GM12864 (cell line): ENCODE data around the gene WNT5A.

Experiments
- DNase-seq: peaks from one replicate; pipeline ENCODE4 v3.0.0-alpha.2; 2011; ENCODE audit warnings: low read depth
- H3K4me3 ChIP-seq: 2 replicates; pipeline ENCODE4 v1.5.1; 2011; ENCODE audit warnings: mild to moderate bottlenecking, low read depth, low read length, control low read depth
- TF ChIP-seq, protein P1 (sequence below): IDR thresholded peaks from 2 replicates; pipeline ENCODE4 v1.5.1; 2011; ENCODE audit warnings: low read depth, mild to moderate bottlenecking, moderate library complexity, low read length, control low read depth, inconsistent platforms; ENCODE audit errors: missing control alignments

The WNT5A gene

DNA sequence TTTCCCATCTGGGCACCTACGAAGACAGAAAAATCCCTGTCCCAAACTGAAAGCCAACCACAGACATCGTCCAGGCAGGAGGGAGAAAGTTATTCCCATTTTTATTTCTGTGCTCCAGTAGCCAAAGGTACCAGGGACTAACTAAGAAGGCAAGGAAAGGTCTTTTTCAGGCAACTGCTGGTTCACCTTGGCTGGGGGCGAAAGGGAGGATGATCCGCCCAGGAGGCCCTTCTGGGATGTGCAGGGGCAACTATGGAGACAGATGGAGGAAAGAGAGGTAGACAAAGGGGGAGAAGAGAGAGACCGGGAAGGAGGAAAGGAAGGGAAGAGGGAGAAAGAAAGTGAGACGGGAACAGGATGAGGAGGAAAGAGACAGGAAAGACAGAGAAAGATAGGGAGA, 13.3 kb downstream of the WNT5A start:
- H3K4me3 ChIP-seq = no peak overlapping the region
- TF ChIP-seq, protein P1, sequence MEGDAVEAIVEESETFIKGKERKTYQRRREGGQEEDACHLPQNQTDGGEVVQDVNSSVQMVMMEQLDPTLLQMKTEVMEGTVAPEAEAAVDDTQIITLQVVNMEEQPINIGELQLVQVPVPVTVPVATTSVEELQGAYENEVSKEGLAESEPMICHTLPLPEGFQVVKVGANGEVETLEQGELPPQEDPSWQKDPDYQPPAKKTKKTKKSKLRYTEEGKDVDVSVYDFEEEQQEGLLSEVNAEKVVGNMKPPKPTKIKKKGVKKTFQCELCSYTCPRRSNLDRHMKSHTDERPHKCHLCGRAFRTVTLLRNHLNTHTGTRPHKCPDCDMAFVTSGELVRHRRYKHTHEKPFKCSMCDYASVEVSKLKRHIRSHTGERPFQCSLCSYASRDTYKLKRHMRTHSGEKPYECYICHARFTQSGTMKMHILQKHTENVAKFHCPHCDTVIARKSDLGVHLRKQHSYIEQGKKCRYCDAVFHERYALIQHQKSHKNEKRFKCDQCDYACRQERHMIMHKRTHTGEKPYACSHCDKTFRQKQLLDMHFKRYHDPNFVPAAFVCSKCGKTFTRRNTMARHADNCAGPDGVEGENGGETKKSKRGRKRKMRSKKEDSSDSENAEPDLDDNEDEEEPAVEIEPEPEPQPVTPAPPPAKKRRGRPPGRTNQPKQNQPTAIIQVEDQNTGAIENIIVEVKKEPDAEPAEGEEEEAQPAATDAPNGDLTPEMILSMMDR = no peak
- no peak for DNase-seq

DNA sequence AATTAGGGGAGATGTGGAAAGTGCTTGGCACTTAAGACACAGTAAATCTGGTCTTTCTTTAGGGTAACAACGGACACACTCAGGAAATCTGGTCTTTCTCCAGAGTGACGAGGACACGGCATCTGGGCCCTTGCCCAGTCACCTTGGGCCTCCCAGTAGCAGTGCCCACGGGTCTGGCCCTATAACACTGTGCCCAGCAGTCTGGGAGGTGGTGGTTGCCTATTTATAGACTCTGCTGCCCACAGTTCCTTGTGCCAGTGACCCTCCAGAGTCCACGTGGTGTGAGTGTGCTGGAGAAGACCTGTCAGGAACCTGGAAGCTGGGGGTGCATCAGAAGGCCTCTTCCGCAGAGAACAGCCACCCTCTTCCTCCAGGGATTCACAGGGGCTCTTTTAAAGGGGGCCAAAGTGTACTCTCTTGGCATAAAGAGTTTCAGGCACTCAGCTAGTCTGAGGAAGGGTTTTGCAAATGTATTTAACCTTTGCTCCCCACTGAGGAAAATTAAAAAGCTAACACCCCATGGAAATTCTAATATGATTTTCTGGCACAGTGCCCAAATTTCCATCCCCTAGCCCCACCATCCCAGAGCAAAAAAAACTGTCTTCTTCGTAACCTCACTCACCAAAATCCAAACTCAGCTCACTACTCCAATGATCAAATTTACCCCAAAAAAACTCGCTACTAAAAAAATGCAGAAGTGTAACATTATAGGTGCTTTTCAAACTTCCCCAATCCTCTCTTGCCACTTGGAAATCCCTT, 15.4 kb downstream of the WNT5A start:
- no peak for DNase-seq
- H3K4me3 ChIP-seq = no peak overlapping the region
- TF ChIP-seq, protein P1 = no peak

DNA sequence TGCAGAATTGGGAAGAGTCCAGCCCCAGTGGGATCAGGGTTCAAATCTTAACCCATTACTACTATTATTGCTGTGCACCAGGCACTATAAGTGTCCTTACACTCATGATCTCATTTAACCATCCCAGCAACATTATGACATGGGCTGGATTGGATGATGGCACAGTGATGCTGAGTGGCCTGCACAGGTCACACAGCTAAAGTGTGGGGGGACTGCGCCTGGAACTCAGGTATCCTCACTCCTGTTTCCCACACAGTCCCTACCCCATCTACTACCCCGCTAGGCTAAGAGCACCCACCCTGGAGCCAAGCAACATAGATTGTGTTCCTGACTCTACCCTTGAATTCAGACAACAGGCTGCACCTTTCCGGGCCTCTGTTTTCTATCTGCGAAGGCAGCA, 16.0 kb downstream of the WNT5A start:
- H3K4me3 ChIP-seq = no peak overlapping the region
- TF ChIP-seq, protein P1 = no peak
- no peak for DNase-seq

DNA sequence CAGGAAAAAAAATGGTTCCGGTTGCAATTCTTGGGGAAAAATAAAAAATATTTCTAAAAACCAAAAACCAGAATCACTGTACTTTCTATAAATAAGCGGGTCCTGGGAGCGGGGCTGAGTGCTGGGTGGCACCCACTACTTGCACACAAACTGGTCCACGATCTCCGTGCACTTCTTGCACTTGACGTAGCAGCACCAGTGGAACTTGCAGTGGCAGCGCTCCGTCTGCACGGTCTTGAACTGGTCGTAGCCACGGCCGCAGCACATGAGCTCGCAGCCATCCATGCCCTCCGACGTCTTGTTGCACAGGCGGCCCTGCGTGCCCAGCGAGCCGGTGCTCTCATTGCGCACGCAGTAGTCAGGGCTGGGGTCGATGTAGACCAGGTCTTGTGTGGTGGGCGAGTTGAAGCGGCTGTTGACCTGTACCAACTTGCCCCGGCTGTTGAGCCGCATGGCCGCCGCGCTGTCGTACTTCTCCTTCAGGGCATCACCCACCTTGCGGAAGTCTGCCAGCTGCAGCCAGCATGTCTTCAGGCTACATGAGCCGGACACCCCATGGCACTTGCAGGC, 17.1 kb downstream of the WNT5A start:
- no peak overlapping the region for H3K4me3 ChIP-seq
- no peak for DNase-seq
- TF ChIP-seq, protein P1 = no peak

DNA sequence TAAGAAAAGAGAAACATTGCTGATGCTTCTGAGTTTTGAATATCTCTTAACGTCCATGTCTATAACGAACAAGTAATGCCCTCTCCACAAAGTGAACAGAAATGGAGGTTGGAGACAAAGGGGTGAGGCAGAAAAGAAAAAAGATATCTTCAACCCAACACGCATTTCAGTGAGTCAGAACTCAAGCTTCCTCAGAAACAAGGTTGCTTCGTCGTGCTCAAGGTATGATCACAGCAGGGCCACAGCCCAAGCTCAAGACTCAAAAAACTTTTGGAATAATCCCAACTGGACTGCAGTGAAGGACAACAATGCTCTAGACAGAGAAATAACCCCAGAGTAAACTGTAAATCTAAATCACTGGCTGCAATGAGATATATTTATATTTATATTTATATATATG, 18.9 kb downstream of the WNT5A start:
- DNase-seq = no peak
- TF ChIP-seq, protein P1 = no peak
- H3K4me3 ChIP-seq = no peak overlapping the region

DNA sequence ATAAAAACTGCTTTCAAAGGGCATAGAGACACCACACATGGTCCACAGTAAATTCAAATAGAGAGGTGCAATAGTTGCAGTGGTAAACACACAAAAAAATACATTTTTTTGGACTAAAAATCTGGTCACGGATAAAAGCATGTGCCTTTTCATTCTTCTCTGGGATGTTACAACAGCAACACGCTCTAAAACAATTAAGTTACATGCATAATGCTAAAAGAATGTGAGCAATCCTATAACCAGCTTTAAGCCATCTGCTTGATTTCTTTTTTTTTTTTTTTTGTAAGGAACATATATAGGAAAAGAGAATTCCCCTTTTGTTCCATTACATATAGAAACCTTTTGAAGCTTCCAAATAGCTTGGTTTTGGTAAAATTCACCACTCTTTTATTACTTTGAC, 20.0 kb downstream of the WNT5A start:
- TF ChIP-seq, protein P1 = no peak
- H3K4me3 ChIP-seq = no peak overlapping the region
- no peak for DNase-seq

DNA sequence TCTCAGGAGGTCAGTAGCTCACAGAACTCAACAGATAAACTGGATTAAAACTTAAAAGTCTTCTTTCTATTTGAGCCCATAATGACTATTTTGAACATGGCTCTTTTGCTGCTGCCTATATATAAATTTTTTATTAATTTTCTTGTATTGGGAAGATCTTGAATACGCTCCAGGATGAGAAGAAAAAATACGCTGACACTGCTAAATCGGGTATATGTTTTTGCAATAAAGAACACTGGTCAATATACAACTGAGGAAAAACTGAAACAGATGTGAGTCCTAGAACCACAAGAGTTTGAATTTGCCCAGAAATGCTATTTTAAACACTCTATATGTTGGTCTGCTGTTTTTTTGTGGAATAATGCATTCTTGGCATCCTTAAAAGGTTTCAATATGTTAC, 20.6 kb downstream of the WNT5A start:
- TF ChIP-seq, protein P1 = no peak
- DNase-seq = no peak
- H3K4me3 ChIP-seq = no peak overlapping the region
